DND-41 (cell line): Measurements from ENCODE around the gene PKHD1.
"Not testable (repeated sequence)": the region's sequence is repeated elsewhere in the genome, so short reads cannot be mapped to it uniquely, and the experiment has no call there.

Experiments
- ATAC-seq: fragments of 200-7000 bp; cut with Tn5 transposase; 3 replicates; pipeline ENCODE4 v1.9.1; 2021; ENCODE audit warnings: low read depth; ENCODE audit not compliant: insufficient read depth
- DNase-seq: peaks from one replicate; pipeline ENCODE4 v3.0.0-alpha.2; 2020
- H2AFZ ChIP-seq: 2 replicates; pipeline ENCODE4 v1.6.0; 2012; ENCODE audit warnings: low read depth, low read length
- H3K27ac ChIP-seq: 2 replicates; pipeline ENCODE4 v1.5.1; 2012; ENCODE audit warnings: low read length, inconsistent platforms
- H3K27me3 ChIP-seq: fragments of 200-600 bp; sonication (generic); 2 replicates; pipeline ENCODE4 v1.6.0; 2012; ENCODE audit warnings: low read length, mild to moderate bottlenecking, inconsistent platforms; ENCODE audit not compliant: insufficient read depth, poor library complexity
- H3K36me3 ChIP-seq: 2 replicates; pipeline ENCODE4 v1.5.1; 2012; ENCODE audit warnings: low read length, inconsistent platforms; ENCODE audit not compliant: insufficient read depth
- H3K4me1 ChIP-seq: 2 replicates; pipeline ENCODE4 v1.5.1; 2012; ENCODE audit warnings: mild to moderate bottlenecking, low read length; ENCODE audit not compliant: insufficient read depth
- H3K4me2 ChIP-seq: 2 replicates; pipeline ENCODE4 v1.6.0; 2012; ENCODE audit warnings: mild to moderate bottlenecking, moderate library complexity, low read length, inconsistent platforms; ENCODE audit not compliant: insufficient read depth
- H3K4me3 ChIP-seq, 2 experiments: fragments of 200-600 bp in 1 of 2; shearing (Covaris generic) in 1 of 2; 2 replicates each; pipeline ENCODE4 v1.5.1; 2012 to 2016; ENCODE audit warnings: inconsistent platforms in 2 of 2, low read length in 2 of 2, mild to moderate bottlenecking in 2 of 2, low read depth in 1 of 2, moderate library complexity in 1 of 2
- H3K79me2 ChIP-seq: 2 replicates; pipeline ENCODE4 v1.6.0; 2012; ENCODE audit warnings: low read length, inconsistent platforms; ENCODE audit not compliant: insufficient read depth
- H3K9ac ChIP-seq: 2 replicates; pipeline ENCODE4 v1.6.0; 2012; ENCODE audit warnings: low read depth, mild to moderate bottlenecking, inconsistent platforms, low read length, moderate library complexity
- H3K9me3 ChIP-seq: 2 replicates; pipeline ENCODE4 v1.5.1; 2012; ENCODE audit warnings: low read length, moderate library complexity, mild to moderate bottlenecking, inconsistent platforms; ENCODE audit not compliant: insufficient read depth, severe bottlenecking
- H4K20me1 ChIP-seq: 2 replicates; pipeline ENCODE4 v1.6.0; 2012; ENCODE audit warnings: low read length; ENCODE audit not compliant: insufficient read depth
- EZH2 ChIP-seq: IDR thresholded peaks from 3 replicates; pipeline ENCODE4 v1.6.1; 2012; ENCODE audit warnings: borderline replicate concordance, low read depth, mild to moderate bottlenecking, moderate library complexity, low read length, inconsistent platforms; ENCODE audit not compliant: severe bottlenecking
- TF ChIP-seq, protein P1 (sequence below): IDR thresholded peaks from 2 replicates; pipeline ENCODE4 v1.5.1; 2012; ENCODE audit warnings: borderline replicate concordance, low read length, moderate library complexity, mild to moderate bottlenecking; ENCODE audit not compliant: poor library complexity, severe bottlenecking; ENCODE audit errors: extremely low read depth

The PKHD1 gene

GRCh38 chr6:51983564-51983963 lies 103.8 kb downstream of the PKHD1 start:
- Histone ChIP-seq H4K20me1 (no peaks in the 10 kb centered on the region), H3K79me2 (no peaks in the 10 kb centered on the region), H2AFZ (no peak overlapping the region), H3K9me3 (no peaks in the 10 kb centered on the region), H3K36me3 (no peaks in the 10 kb centered on the region), H3K9ac (no peak overlapping the region), H3K4me1 (no peaks in the 10 kb centered on the region), H3K4me2 (no peak overlapping the region), H3K27ac (no peak overlapping the region), H3K27me3 (no peaks in the 10 kb centered on the region), H3K4me3 (no peak overlapping the region)
- DNase-seq (no peak), ATAC-seq (no peak)
- TF ChIP-seq, protein P1, sequence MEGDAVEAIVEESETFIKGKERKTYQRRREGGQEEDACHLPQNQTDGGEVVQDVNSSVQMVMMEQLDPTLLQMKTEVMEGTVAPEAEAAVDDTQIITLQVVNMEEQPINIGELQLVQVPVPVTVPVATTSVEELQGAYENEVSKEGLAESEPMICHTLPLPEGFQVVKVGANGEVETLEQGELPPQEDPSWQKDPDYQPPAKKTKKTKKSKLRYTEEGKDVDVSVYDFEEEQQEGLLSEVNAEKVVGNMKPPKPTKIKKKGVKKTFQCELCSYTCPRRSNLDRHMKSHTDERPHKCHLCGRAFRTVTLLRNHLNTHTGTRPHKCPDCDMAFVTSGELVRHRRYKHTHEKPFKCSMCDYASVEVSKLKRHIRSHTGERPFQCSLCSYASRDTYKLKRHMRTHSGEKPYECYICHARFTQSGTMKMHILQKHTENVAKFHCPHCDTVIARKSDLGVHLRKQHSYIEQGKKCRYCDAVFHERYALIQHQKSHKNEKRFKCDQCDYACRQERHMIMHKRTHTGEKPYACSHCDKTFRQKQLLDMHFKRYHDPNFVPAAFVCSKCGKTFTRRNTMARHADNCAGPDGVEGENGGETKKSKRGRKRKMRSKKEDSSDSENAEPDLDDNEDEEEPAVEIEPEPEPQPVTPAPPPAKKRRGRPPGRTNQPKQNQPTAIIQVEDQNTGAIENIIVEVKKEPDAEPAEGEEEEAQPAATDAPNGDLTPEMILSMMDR = no peak
- TF ChIP-seq EZH2 = no peak

- ATAC-seq, H3K4me2 ChIP-seq, H3K4me1 ChIP-seq, H3K9ac ChIP-seq, DNase-seq, H3K9me3 ChIP-seq, H2AFZ ChIP-seq, H3K27ac ChIP-seq, H3K4me3 ChIP-seq, H3K27me3 ChIP-seq, H4K20me1 ChIP-seq, H3K79me2 ChIP-seq, H3K36me3 ChIP-seq: not testable (repeated sequence)
These were observed 104.7 kb downstream of the PKHD1 start for GRCh38 chr6:51982695-51983094.

GRCh38 chr6:51976374-51976773 lies 111.0 kb downstream of the PKHD1 start:
- H3K79me2 ChIP-seq = no peaks in the 10 kb centered on the region
- H2AFZ ChIP-seq = no peak overlapping the region
- no peaks in the 10 kb centered on the region for H3K27me3 ChIP-seq
- no peak overlapping the region for H3K4me3 ChIP-seq
- no peak overlapping the region for H3K27ac ChIP-seq
- H3K4me1 ChIP-seq = no peaks in the 10 kb centered on the region
- no peak overlapping the region for H3K9ac ChIP-seq
- H3K9me3 ChIP-seq = no peaks in the 10 kb centered on the region
- DNase-seq (no peak), ATAC-seq (no peak)
- no peak overlapping the region for H3K4me2 ChIP-seq
- no peaks in the 10 kb centered on the region for H3K36me3 ChIP-seq
- TF ChIP-seq EZH2 = no peak
- TF ChIP-seq, protein P1 = no peak
- no peaks in the 10 kb centered on the region for H4K20me1 ChIP-seq

- no peak for TF ChIP-seq EZH2
- TF ChIP-seq, protein P1 = no peak
- Histone ChIP-seq H4K20me1 (no peaks in the 10 kb centered on the region), H3K27me3 (no peaks in the 10 kb centered on the region), H3K4me1 (no peaks in the 10 kb centered on the region), H2AFZ (no peak overlapping the region), H3K79me2 (no peaks in the 10 kb centered on the region), H3K9ac (no peak overlapping the region), H3K27ac (no peak overlapping the region), H3K9me3 (no peaks in the 10 kb centered on the region), H3K4me3 (no peak overlapping the region), H3K4me2 (no peak overlapping the region), H3K36me3 (no peaks in the 10 kb centered on the region)
- no peak for ATAC-seq
- no peak for DNase-seq
These were observed 114.8 kb downstream of the PKHD1 start for GRCh38 chr6:51972659-51973058.
